K562 (cell line): ENCODE data around the gene ADRA2B. TPM values are rescaled to one million over a fixed set of nuclear protein-coding genes. Genes with fewer than 3 reads are reported as not detected.

Source experiments
- ATAC-seq: fragments of 200-7000 bp; cut with Tn5 transposase; 3 replicates; pipeline ENCODE4 v1.9.1; 2020; ENCODE audit warnings: moderate library complexity
- BruUV-seq: library from RNA; stranded (reverse); fragments of 400-500 nt; replicated peaks from 2 replicates; lab custom pipeline; 2021; lab: Mats Ljungman, UMichigan
- CTCF ChIA-PET: fragments of 300-600 bp; formaldehyde crosslinking; extraction: SDS; loops from one replicate; lab custom pipeline; 2021; ENCODE audit warnings: low intra/inter-chr PET ratio; lab: Yijun Ruan, JAX
- POLR2A ChIA-PET: fragments of 300-600, 350-650 bp; sonication (Branson Sonifier 250); formaldehyde crosslinking; extraction: SDS; loops from one replicate; lab custom pipeline; 2021; ENCODE audit warnings: antibody characterized with exemption, inconsistent platforms; lab: Yijun Ruan, JAX
- DNase-seq, 4 experiments: peaks; one replicate each; pipeline versions ENCODE4 v3.0.0 to v3.0.0-alpha.2; 2011 to 2018; ENCODE audit warnings: low spot score in 3 of 4, mixed read lengths in 3 of 4; ENCODE audit errors: extremely low read depth in 1 of 4
- FAIRE-seq: peaks from 2 replicates; lab custom pipeline; 2011; peaks lifted over from hg19 to GRCh38; lab: Jason Lieb, UNC
- H2AFZ ChIP-seq: 2 replicates; pipeline ENCODE4 v1.6.0; 2011; ENCODE audit warnings: low read depth, low read length, control low read depth, inconsistent platforms
- H3K27ac ChIP-seq: fragments of 200-600 bp; 3 replicates; pipeline ENCODE4 v1.8.0; 2011; ENCODE audit warnings: low read depth, mild to moderate bottlenecking, control low read depth, inconsistent platforms, low read length, moderate library complexity, mixed read lengths; ENCODE audit errors: extremely low read depth
- H3K27me3 ChIP-seq, 2 experiments: fragments of 300-600 bp in 1 of 2; 2 replicates in 1 of 2; 3 replicates in 1 of 2; pipeline versions ENCODE4 v1.6.0 to v1.8.0; 2011; ENCODE audit warnings: inconsistent platforms in 2 of 2, low read length in 2 of 2, mild to moderate bottlenecking in 1 of 2, mixed read lengths in 1 of 2, moderate library complexity in 1 of 2; ENCODE audit not compliant: control insufficient read depth in 2 of 2, insufficient read depth in 2 of 2
- H3K36me3 ChIP-seq: fragments of 300-600 bp; 3 replicates; pipeline ENCODE4 v1.8.0; 2011; ENCODE audit warnings: mild to moderate bottlenecking, low read length, inconsistent platforms; ENCODE audit not compliant: control insufficient read depth, insufficient read depth
- H3K4me1 ChIP-seq, 2 experiments: fragments of 200-600 bp in 1 of 2; replicated peaks in 1 of 2; 2 replicates in 1 of 2; 3 replicates in 1 of 2; pipeline versions ENCODE4 v1.5.1 to v1.8.0; 2011; ENCODE audit warnings: inconsistent platforms in 2 of 2, low read length in 2 of 2, mild to moderate bottlenecking in 1 of 2, mixed read lengths in 1 of 2, moderate library complexity in 1 of 2; ENCODE audit not compliant: control insufficient read depth in 2 of 2, insufficient read depth in 2 of 2
- H3K4me2 ChIP-seq: 2 replicates; pipeline ENCODE4 v1.6.1; 2011; ENCODE audit warnings: low read length, control low read depth, inconsistent platforms, mixed read lengths; ENCODE audit not compliant: insufficient read depth
- H3K4me3 ChIP-seq: fragments of 200-600 bp; sonication (generic), shearing (Covaris generic); 2 replicates; pipeline ENCODE4 v1.5.1; 2016; ENCODE audit warnings: control low read depth, inconsistent platforms
- H3K79me2 ChIP-seq: fragments of 200-600 bp; 3 replicates; pipeline ENCODE4 v1.8.0; 2011; ENCODE audit warnings: low read length, inconsistent platforms; ENCODE audit not compliant: control insufficient read depth, insufficient read depth
- H3K9ac ChIP-seq, 2 experiments: 2 replicates each; pipeline versions ENCODE4 v1.6.0 to v1.6.1; 2011; ENCODE audit warnings: low read depth in 2 of 2, low read length in 2 of 2, control low read depth in 1 of 2, inconsistent platforms in 1 of 2, mild to moderate bottlenecking in 1 of 2, mixed read lengths in 1 of 2; ENCODE audit not compliant: insufficient read depth in 1 of 2
- H3K9me1 ChIP-seq: one replicate; pipeline ENCODE4 v1.6.0; 2011; ENCODE audit warnings: inconsistent platforms, mild to moderate bottlenecking, low read length, moderate library complexity; ENCODE audit not compliant: control insufficient read depth, insufficient read depth
- H3K9me3 ChIP-seq: replicated peaks from 2 replicates; pipeline ENCODE4 v1.5.1; 2011; ENCODE audit warnings: low read depth, low read length, inconsistent platforms; ENCODE audit not compliant: control insufficient read depth, insufficient read depth
- H4K20me1 ChIP-seq: replicated peaks from 2 replicates; pipeline ENCODE4 v1.6.1; 2011; ENCODE audit warnings: low read length, inconsistent platforms, mixed read lengths; ENCODE audit not compliant: control insufficient read depth, insufficient read depth
- CBFB ChIP-seq: sonication (generic); formaldehyde crosslinking; IDR thresholded peaks from 2 replicates; pipeline ENCODE4 v1.4.0; 2020; ENCODE audit warnings: mild to moderate bottlenecking, missing genetic modification reagents
- GABPB2 ChIP-seq: fragments of 250-450 bp; sonication (Bioruptor Pico); conservative IDR thresholded peaks from 2 replicates; pipeline ENCODE4 v1.5.1; 2021; ENCODE audit warnings: mild to moderate bottlenecking
- HMG20B ChIP-seq: fragments of 250-450 bp; sonication (Bioruptor Pico); IDR thresholded peaks from 2 replicates; pipeline ENCODE4 v1.5.0; 2021; ENCODE audit warnings: mild to moderate bottlenecking
- MTA1 ChIP-seq: fragments of 450-650 bp; IDR thresholded peaks from 2 replicates; pipeline ENCODE4 v1.6.1; 2017; ENCODE audit warnings: borderline replicate concordance
- PCBP2 ChIP-seq: fragments of 200-400 bp; formaldehyde crosslinking; IDR thresholded peaks from 2 replicates; pipeline ENCODE4 v1.6.1; 2018; ENCODE audit warnings: low read length, low read depth, mild to moderate bottlenecking, moderate library complexity; ENCODE audit not compliant: poor library complexity, severe bottlenecking
- POLR3G ChIP-seq: IDR thresholded peaks from 2 replicates; pipeline ENCODE4 v1.6.1; 2011; ENCODE audit not compliant: insufficient read length, insufficient replicate concordance; ENCODE audit errors: extremely low read depth
- REST ChIP-seq, 2 experiments: fragments of 450-650 bp; formaldehyde crosslinking in 1 of 2; IDR thresholded peaks; 2 replicates each; pipeline versions ENCODE4 v1.4.0 to v1.6.1; 2014 to 2020; ENCODE audit warnings: mild to moderate bottlenecking in 2 of 2, borderline replicate concordance in 1 of 2, low read depth in 1 of 2
- RFX7 ChIP-seq: fragments of 250-450 bp; sonication (Bioruptor Pico); IDR thresholded peaks from 2 replicates; pipeline ENCODE4 v1.5.1; 2021; ENCODE audit warnings: mild to moderate bottlenecking
- RHOXF2B ChIP-seq: fragments of 250-450 bp; sonication (Bioruptor Pico); conservative IDR thresholded peaks from 2 replicates; pipeline ENCODE4 v1.5.1; 2021
- SMAD3 ChIP-seq: fragments of 450-650 bp; formaldehyde crosslinking; conservative IDR thresholded peaks from 2 replicates; pipeline ENCODE4 v1.4.0; 2020; ENCODE audit warnings: mild to moderate bottlenecking
- ZNF444 ChIP-seq: fragments of 250-450 bp; sonication (Bioruptor Pico); IDR thresholded peaks from 2 replicates; pipeline ENCODE4 v1.4.0; 2020; ENCODE audit warnings: mild to moderate bottlenecking, moderate library complexity
- WGBS: fragments of 100-300 bp; shearing (Covaris generic); methylation state at CpG from one replicate; pipeline ENCODE4 v1.1.6; 2016; ENCODE audit warnings: low coverage, mixed read lengths; ENCODE audit not compliant: insufficient coverage; ENCODE audit errors: missing lambda C conversion rate; 5-methylcytosine and 5-hydroxymethylcytosine counted together
- in situ Hi-C: fragments of 300-500 bp; cut with MboI; formaldehyde crosslinking; loops from 4 replicates; pipeline ENCODE4 v1.15.0; 2018; ENCODE audit warnings: inconsistent platforms, mixed read lengths
- intact Hi-C: fragments of 100-400 bp; cut with micrococcal nuclease; formaldehyde crosslinking; loops from 2 replicates; pipeline ENCODE4 v1.14.2; 2022
- polyA plus RNA-seq, 8 experiments: library from polyadenylated mRNA; depleted of rRNA in 4 of 8; stranded (reverse) in 5 of 8; unstranded in 3 of 8; fragments of >200 nt; fragmentation: Nextera tagmentation in 2 of 8; fragmentation: Illumina TruSeq in 1 of 8; extraction: Ambion mirVana in 2 of 8; extraction: Trizol in 1 of 8; gene quantifications; 2 replicates each; pipeline versions ENCODE4 v1.2.1 to v1.2.3, GENCODE V29; 2011 to 2014; ENCODE audit warnings: inconsistent platforms in 1 of 8, missing spikeins in 1 of 8
- total RNA-seq, 7 experiments: library from RNA; depleted of rRNA in 6 of 7; stranded (reverse); fragments of >200 nt in 6 of 7; fragmentation: Illumina TruSeq in 2 of 7; extraction: Trizol in 2 of 7; gene quantifications; 2 replicates each; pipeline versions ENCODE4 v1.2.1 to v1.2.3, GENCODE V29; 2011 to 2021; ENCODE audit warnings: low replicate concordance in 1 of 7

ADRA2B gene
- total and polyA plus RNA-seq, 9 of the 15 experiments (the other 6 are each of a cell fraction or from before 2014, with no cell fraction given): not detected

- TF ChIP-seq PCBP2: no peak
These were observed 35.4 kb upstream of the ADRA2B start (continued) for GRCh38 chr2:96151595-96152303.

- Histone ChIP-seq H3K79me2 (no peaks in the 10 kb centered on the region), H3K4me2 (no peak overlapping the region), H3K4me3 (no peak overlapping the region), H3K27ac (no peak overlapping the region), H3K9me3 (no peaks in the 10 kb centered on the region), H2AFZ (no peak overlapping the region), H3K27me3 (no peaks in the 10 kb centered on the region), H3K9ac (0 out of 4 replicates have a peak overlapping the region, but pooled peaks of 1 of the 2 experiments have one; percentile 6), H4K20me1 (no peaks in the 10 kb centered on the region), H3K36me3 (no peaks in the 10 kb centered on the region), H3K9me1 (no peaks in the 10 kb centered on the region), H3K4me1 (peaks cover 18 to 36% of the 10 kb centered on the region in 2 experiments)
- intact Hi-C loops: no loop called here
- 41% methylated on average over 14 of the region's 14 CpGs for WGBS
- FAIRE-seq (no peak), ATAC-seq (no peak), DNase-seq (no peak)
- BruUV-seq: no TSS peak
- in situ Hi-C loops: no loop called here
- CTCF ChIA-PET: no interaction called here
- POLR2A ChIA-PET: interaction anchor here (0.6 to 1.4 kb wide), 2 partner anchors 9 to 58 kb away, joined by 3 to 5 read pairs; partner anchors contain the start of gene STARD7
- TF ChIP-seq RHOXF2B (CRISPR knock-in tag) (no peak), CBFB (no peak), RFX7 (CRISPR knock-in tag) (no peak), SMAD3 (no peak), HMG20B (CRISPR knock-in tag) (no peak), GABPB2 (CRISPR knock-in tag) (no peak), MTA1 (no peak), REST (IDR thresholded peaks at IDR 0.05; ENCODE audit: borderline replicate concordance) (no peak), REST (CRISPR knock-in tag; IDR thresholded peaks at IDR 0.05; ENCODE audit: low read depth) (no peak), POLR3G (no peak), ZNF444 (CRISPR knock-in tag) (no peak)
These were observed 34.6 kb upstream of the ADRA2B start for GRCh38 chr2:96150791-96151594.
